Activated naive CD8-positive, alpha-beta T cell treated with anti-CD3 and anti-CD28 coated beads for 36 hours (primary cell): ENCODE results near the gene ZCCHC4. TPM values are rescaled to one million over a fixed set of nuclear protein-coding genes. Genes with fewer than 3 reads are reported as not detected.
"Not testable (repeated sequence)": the region's sequence is repeated elsewhere in the genome, so short reads cannot be mapped to it uniquely, and the experiment has no call there.

Experiments
- DNase-seq: peaks from one replicate; pipeline ENCODE4 v3.0.0; 2021
- H3K27ac Mint-ChIP-seq: one replicate; pipeline ENCODE4 v1.8.0; 2022; ENCODE audit warnings: mild to moderate bottlenecking, moderate library complexity, mixed read lengths
- H3K27me3 Mint-ChIP-seq: one replicate; pipeline ENCODE4 v1.8.0; 2022; ENCODE audit warnings: mild to moderate bottlenecking, mixed read lengths
- H3K36me3 Mint-ChIP-seq: one replicate; pipeline ENCODE4 v1.8.0; 2021; ENCODE audit warnings: mild to moderate bottlenecking, mixed read lengths
- H3K4me1 Mint-ChIP-seq: one replicate; pipeline ENCODE4 v1.8.0; 2021; ENCODE audit warnings: mixed read lengths
- H3K4me3 Mint-ChIP-seq: one replicate; pipeline ENCODE4 v1.8.0; 2022; ENCODE audit warnings: mild to moderate bottlenecking, moderate library complexity, mixed read lengths
- H3K9me3 Mint-ChIP-seq: one replicate; pipeline ENCODE4 v1.8.0; 2022; ENCODE audit warnings: mixed read lengths
- total RNA-seq, 2 experiments: library from RNA; stranded (reverse); gene quantifications; one replicate each; pipeline ENCODE4 v1.2.3, GENCODE V29; 2021

ZCCHC4 gene
- total RNA-seq, 2 experiments from 2014 or later = 13.0 to 15.9 TPM

DNA sequence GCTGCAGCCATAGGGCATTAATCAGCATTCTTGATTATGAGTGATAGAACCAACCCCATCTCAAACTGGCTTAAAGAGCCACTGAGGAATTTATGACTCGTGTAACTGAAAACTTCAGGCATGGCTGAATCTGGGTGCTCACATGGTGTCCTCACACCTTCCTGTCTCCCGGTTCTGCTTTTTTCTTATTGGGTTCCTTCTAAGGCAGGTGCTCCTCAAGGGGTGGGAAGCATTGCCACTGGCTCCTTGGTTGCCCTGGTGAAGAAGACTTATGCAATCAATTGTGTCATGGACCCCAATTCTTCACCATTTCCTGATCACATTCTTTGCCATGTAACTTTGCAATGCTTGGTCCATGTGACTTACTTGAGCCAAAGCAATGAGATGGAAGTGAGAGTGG, 4.3 kb upstream of the ZCCHC4 start:
- no peaks in the 10 kb centered on the region for H3K36me3 Mint-ChIP-seq

DNA sequence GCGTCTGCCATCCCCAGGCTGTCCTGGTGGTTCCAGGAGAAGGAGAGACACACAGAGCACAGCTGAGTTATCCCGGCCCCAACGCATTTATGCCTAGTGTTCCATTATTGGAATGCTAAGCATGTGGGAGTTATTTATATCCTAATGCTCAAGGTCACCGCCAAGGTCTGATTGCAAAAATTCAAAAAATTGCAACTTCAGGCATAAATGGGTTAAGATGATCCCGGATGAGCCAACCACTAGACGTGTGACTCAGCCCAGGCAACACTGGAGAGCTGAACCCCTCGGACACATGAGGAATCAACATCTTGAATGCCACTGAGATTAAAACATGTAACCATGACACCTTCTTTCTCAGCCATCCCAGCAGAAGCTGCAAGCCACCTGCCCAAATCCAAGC, 3.8 kb upstream of the ZCCHC4 start:
- no peaks in the 10 kb centered on the region for H3K27me3 Mint-ChIP-seq
- no peaks in the 10 kb centered on the region for H3K36me3 Mint-ChIP-seq
- H3K4me1 Mint-ChIP-seq = peaks cover 9% of the 10 kb centered on the region
- H3K9me3 Mint-ChIP-seq = no peaks in the 10 kb centered on the region
- no peak overlapping the region for H3K4me3 Mint-ChIP-seq
- DNase-seq = no peak
- no peak overlapping the region for H3K27ac Mint-ChIP-seq

More for the DNA sequence above, 4.3 kb upstream of the ZCCHC4 start:
- Mint-ChIP-seq H3K9me3 (no peaks in the 10 kb centered on the region), H3K27ac (no peak overlapping the region), H3K27me3 (no peaks in the 10 kb centered on the region), H3K4me3 (no peak overlapping the region), H3K4me1 (peaks cover 5% of the 10 kb centered on the region)
- DNase-seq = no peak

DNA sequence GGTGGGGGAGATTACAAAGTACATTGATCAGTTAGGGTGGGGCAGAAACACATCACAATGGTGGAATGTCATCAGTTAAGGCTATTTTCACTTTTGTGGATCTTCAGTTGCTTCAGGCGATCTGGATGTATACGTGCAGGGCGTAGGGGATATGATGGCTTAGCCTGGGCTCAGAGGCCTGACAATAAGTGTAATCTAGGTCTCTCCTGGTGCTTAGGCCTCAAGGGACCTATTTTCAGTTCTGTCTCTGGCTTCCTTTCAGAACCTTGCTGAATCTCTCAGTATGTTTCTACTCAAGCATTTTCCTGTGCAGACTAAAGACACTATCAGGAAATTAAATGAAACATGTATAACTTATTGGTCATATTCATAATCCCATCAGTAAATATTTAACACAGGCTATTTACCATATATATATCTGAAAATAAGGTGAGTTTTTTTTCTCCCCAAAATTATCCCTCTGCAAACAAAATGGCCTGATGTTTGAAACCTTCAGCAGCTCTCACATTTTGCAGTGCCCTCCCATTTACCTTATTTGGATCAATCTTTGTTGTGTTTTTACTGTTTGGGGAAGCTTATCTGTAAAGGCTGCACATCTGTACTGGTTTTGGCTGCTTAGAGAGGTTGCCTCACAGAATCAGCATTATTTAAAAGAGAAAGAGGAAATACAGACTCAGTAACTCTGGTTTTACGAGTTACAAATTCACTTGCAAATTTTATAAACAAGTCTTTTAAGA, 2.3 kb upstream of the ZCCHC4 start:
- no peak for DNase-seq
- Mint-ChIP-seq H3K9me3 (no peaks in the 10 kb centered on the region), H3K4me1 (peaks cover 20% of the 10 kb centered on the region), H3K4me3 (no peak overlapping the region), H3K27me3 (no peaks in the 10 kb centered on the region), H3K36me3 (peaks cover 3% of the 10 kb centered on the region), H3K27ac (no peak overlapping the region)

DNA sequence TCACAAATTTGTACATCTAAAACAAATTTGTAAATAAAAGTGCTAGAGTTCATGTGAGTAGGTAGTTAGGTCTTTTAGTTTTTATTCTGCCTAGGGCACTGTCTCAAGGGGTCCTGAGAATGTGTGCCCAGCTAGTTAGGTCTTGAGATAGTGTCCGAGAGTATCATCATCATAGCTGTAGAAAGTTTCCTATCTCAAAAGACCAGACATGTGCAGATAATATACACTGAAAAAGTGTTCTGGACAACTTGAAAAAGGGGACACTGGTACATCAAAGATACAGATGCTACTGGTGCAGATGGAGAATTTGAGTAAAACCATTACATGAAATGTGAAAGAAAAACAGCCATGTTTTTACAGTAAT, 1.8 kb upstream of the ZCCHC4 start:
- Mint-ChIP-seq H3K4me1 (peaks cover 20% of the 10 kb centered on the region), H3K9me3 (no peaks in the 10 kb centered on the region), H3K4me3 (no peak overlapping the region), H3K36me3 (peaks cover 5% of the 10 kb centered on the region), H3K27me3 (no peaks in the 10 kb centered on the region), H3K27ac (no peak overlapping the region)
- DNase-seq = no peak

DNA sequence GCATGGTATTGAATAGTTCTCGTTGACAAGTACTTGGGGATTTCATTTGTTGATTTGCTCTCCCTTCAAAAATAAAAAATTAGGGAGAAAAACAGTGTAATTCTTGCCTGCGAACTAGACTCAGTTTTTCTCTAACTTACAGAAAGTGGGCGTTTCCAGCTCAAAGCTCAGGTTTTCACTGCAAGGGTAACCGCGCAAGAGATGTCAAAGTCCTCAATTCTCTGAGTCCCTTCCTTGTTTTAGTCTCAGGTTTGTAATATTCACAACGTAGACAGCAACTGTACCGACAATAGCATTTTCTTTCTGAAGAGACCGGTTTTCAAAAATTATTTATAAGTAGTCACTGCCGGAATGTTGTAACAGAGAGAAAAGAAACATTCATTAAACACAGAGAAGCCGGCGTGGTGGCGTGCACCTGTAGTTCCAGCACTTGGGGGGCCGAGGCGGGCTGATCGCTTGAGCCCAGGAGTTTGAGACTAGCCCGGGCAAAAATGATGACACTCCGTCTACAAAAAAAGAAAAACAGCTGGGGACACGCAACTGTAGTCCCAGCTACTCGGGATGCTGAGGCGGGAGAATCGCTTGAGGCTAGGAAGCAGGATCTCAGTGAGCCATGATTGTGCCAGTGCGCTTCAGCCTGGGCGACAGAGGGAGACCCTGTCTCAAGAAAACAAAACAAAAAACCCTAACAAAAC, 774 bp downstream of the ZCCHC4 start:
- H3K36me3 Mint-ChIP-seq = peaks cover 12% of the 10 kb centered on the region
- no peaks in the 10 kb centered on the region for H3K27me3 Mint-ChIP-seq
- H3K9me3 Mint-ChIP-seq = no peaks in the 10 kb centered on the region
- peak overlapping the region; percentile 99 for H3K4me3 Mint-ChIP-seq
- peak overlapping the region; percentile 96 for H3K27ac Mint-ChIP-seq
- DNase-seq = no peak
- peaks cover 24% of the 10 kb centered on the region for H3K4me1 Mint-ChIP-seq

DNA sequence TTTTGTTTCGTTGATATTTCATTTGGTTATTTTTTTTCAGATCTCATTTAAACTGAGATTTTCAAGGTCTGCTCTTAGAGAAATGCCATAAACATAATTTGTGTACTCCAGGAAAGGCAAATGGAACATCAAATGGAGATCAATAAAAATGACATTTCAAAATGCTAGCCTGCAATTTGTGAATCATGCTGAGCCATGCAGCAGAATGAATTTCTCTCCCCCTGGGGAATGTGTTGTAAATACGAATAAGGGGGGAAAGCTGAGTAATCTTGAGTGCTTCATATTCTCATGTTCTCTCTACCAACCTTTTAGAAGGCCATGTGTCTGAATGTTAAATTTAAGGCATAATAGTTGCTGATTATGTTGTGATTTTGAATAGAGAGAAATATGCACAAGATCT, 7.8 kb downstream of the ZCCHC4 start:
- Mint-ChIP-seq H3K27ac (peak overlapping the region; percentile 81), H3K9me3 (no peaks in the 10 kb centered on the region), H3K36me3 (peaks cover 17% of the 10 kb centered on the region), H3K27me3 (no peaks in the 10 kb centered on the region), H3K4me3 (no peak overlapping the region), H3K4me1 (peaks cover 34% of the 10 kb centered on the region)
- DNase-seq = no peak

GRCh38 chr4:25320773-25321172, 8.2 kb downstream of the ZCCHC4 start:
- Mint-ChIP-seq H3K27ac (peak overlapping the region; percentile 81), H3K4me1 (peaks cover 34% of the 10 kb centered on the region), H3K9me3 (no peaks in the 10 kb centered on the region), H3K27me3 (no peaks in the 10 kb centered on the region), H3K36me3 (peaks cover 15% of the 10 kb centered on the region), H3K4me3 (peak overlapping the region; percentile 57)
- no peak for DNase-seq

GRCh38 chr4:25321703-25322102, 9.1 kb downstream of the ZCCHC4 start:
- Mint-ChIP-seq H3K36me3 (peaks cover 15% of the 10 kb centered on the region), H3K4me1 (peaks cover 36% of the 10 kb centered on the region), H3K9me3 (no peaks in the 10 kb centered on the region), H3K27ac (peak overlapping the region; percentile 81), H3K4me3 (no peak overlapping the region), H3K27me3 (no peaks in the 10 kb centered on the region)
- DNase-seq = no peak

DNA sequence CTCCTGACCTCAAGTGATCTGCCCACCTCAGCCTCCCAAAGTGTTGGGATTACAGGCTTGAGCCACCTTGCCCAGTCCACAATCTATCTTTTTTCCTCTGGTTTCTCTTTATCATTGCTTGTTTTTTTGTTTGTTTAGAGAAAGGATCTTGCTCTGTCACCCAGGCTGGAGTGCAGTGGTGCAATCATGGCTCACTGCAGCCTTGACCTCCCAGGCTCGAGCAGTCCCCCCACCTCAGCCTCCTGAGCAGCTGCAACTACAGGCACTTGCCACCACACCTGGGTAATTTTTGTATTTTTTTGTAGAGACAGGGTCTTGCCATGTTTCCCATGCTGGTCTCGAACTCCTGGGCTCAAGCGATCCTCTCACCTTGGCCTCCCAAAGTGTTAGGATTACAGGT, 15.9 kb downstream of the ZCCHC4 start:
- H3K4me1 Mint-ChIP-seq = peaks cover 13% of the 10 kb centered on the region
- H3K27ac Mint-ChIP-seq, H3K9me3 Mint-ChIP-seq, H3K4me3 Mint-ChIP-seq, DNase-seq, H3K36me3 Mint-ChIP-seq, H3K27me3 Mint-ChIP-seq: not testable (repeated sequence)

GRCh38 chr4:25330335-25330734, 17.8 kb downstream of the ZCCHC4 start:
- no peak overlapping the region for H3K4me3 Mint-ChIP-seq
- peaks cover 5% of the 10 kb centered on the region for H3K36me3 Mint-ChIP-seq
- no peak for DNase-seq
- no peaks in the 10 kb centered on the region for H3K9me3 Mint-ChIP-seq
- H3K4me1 Mint-ChIP-seq = peaks cover 15% of the 10 kb centered on the region
- H3K27me3 Mint-ChIP-seq = no peaks in the 10 kb centered on the region
- no peak overlapping the region for H3K27ac Mint-ChIP-seq

GRCh38 chr4:25330905-25331808, 18.6 kb downstream of the ZCCHC4 start:
- DNase-seq = no peak
- Mint-ChIP-seq H3K27ac (peak overlapping the region; percentile 55), H3K27me3 (no peaks in the 10 kb centered on the region), H3K4me3 (peak overlapping the region; percentile 39), H3K9me3 (no peaks in the 10 kb centered on the region), H3K36me3 (peaks cover 5% of the 10 kb centered on the region), H3K4me1 (peaks cover 15% of the 10 kb centered on the region)

GRCh38 chr4:25343671-25344070, 31.1 kb downstream of the ZCCHC4 start:
- Mint-ChIP-seq H3K27ac (no peak overlapping the region), H3K27me3 (no peaks in the 10 kb centered on the region), H3K4me1 (peaks cover 9% of the 10 kb centered on the region), H3K9me3 (no peaks in the 10 kb centered on the region), H3K36me3 (peaks cover 8% of the 10 kb centered on the region), H3K4me3 (no peak overlapping the region)
- DNase-seq = no peak

DNA sequence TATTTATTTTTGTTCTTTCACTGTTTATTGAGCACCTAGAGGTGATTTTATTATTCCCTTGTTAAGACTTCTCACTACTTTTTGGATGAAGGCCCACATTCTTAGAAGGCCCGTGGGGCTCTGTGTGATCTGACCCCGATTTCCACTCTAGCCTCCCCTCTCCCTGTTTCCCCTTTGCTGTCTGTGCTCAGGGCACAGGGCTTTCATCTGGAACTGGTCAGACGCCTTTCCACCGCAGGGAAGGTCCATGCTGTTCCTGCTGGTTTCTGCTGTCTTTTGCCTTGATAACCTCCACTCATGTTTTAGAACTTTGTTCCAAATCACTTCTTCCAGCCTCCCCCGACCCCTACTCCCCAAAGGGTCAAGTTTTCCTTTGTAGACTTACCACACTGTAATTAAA, 33.2 kb downstream of the ZCCHC4 start:
- Mint-ChIP-seq H3K27ac (no peak overlapping the region), H3K36me3 (peaks cover 8% of the 10 kb centered on the region), H3K4me1 (peaks cover 9% of the 10 kb centered on the region), H3K9me3 (no peaks in the 10 kb centered on the region), H3K27me3 (no peaks in the 10 kb centered on the region), H3K4me3 (no peak overlapping the region)
- no peak for DNase-seq

DNA sequence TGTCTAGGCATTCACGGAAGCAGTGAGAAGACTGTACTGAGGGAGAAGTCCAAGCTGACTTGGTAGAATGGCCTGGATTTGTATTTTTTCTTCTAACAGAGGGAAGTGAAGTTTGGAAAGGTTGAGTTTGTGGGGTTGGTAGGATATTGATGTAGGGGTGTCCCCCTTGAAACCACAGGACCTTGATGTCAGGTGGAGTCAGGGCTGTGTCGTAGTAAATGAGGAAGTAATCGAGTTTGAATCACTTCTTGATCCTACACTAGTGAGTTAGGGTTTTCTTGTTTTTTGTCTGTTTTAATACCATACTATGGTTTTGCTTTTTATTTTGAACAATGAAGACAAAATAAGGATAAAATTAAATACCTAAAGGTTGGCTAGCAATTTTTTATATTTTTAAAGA, 34.3 kb downstream of the ZCCHC4 start:
- Mint-ChIP-seq H3K27ac (no peak overlapping the region), H3K36me3 (peaks cover 8% of the 10 kb centered on the region)
- DNase-seq = no peak

GRCh38 chr4:25347473-25347872, 34.9 kb downstream of the ZCCHC4 start:
- H3K36me3 Mint-ChIP-seq = peaks cover 7% of the 10 kb centered on the region
- no peaks in the 10 kb centered on the region for H3K27me3 Mint-ChIP-seq
- H3K4me3 Mint-ChIP-seq = no peak overlapping the region
- H3K4me1 Mint-ChIP-seq = peaks cover 9% of the 10 kb centered on the region
- no peak for DNase-seq
- no peak overlapping the region for H3K27ac Mint-ChIP-seq
- no peaks in the 10 kb centered on the region for H3K9me3 Mint-ChIP-seq

More for the DNA sequence above, 34.3 kb downstream of the ZCCHC4 start:
- Mint-ChIP-seq H3K27me3 (no peaks in the 10 kb centered on the region), H3K4me1 (peaks cover 9% of the 10 kb centered on the region), H3K4me3 (no peak overlapping the region), H3K9me3 (no peaks in the 10 kb centered on the region)
